COR-L47 (cell line): ENCODE measurements around the gene C7.
"Not testable (repeated sequence)": the region's sequence is repeated elsewhere in the genome, so short reads cannot be mapped to it uniquely, and the experiment has no call there.

Experiments used
- DNase-seq: peaks from one replicate; lab custom pipeline; 2025; lab: John Stamatoyannopoulos, UW

The C7 gene

DNA sequence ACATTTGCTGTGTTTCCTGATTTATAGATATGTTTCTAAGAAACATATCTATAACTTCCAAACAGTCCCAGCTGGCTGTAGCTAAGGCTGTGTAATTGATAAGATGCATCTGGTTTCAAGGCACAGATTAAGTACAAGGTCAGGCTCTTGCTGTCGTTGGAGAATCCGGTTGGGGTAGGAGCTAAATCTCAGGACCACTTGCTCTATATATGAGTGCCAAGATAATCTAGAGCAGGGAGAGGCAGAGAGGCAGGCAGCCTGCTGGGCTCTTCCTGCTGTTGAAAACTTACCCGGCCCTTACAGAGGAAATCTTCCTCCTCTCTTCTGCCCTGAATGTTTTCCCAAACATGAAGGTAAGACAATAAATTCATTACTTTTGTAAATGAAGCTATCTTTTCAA is at the start of gene C7:
C7 (plus strand) TSS at position 234 of the 400 bp plus-strand sequence; CDS start at position 348, 114 bp downstream.
- DNase-seq: no peak

DNA sequence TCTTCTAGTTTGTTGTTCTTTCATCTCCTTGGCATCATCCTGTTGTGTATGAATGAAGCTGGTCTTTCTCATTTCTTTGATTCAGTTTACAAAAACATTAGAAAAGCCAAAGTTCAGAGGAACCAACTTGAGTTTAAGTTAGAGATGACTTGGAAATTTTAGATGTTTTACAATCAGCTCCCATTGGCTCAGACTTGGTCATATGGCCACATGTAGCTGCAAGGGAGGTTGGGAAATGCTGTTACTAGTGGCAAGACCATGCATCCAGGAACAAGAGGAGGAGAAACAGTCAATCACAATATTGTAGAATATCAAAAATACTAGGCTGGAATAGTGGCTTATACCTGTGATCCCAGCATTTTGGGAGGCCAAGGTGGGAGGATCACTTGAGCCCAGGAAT is 48.6 kb upstream of the C7 start:
- no peak for DNase-seq

DNA sequence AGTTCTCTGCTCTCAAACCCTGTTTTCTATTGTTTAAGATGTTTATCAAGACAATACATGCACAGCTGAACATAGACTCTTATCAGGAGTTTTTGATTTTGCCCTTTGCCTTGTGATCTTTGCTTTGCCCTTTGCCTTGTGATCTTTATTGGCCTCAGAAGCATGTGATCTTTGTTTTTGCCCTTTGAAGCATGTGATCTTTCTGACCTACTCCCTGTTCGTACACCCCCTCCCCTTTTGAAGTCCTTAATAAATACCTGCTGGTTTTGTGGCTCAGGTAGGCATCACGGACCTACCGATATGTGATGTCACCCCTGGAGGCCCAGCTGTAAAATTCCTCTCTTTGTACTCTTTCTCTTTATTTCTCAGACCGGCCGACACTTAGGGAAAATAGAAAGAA is 44.3 kb upstream of the C7 start:
- DNase-seq: not testable (repeated sequence)

DNA sequence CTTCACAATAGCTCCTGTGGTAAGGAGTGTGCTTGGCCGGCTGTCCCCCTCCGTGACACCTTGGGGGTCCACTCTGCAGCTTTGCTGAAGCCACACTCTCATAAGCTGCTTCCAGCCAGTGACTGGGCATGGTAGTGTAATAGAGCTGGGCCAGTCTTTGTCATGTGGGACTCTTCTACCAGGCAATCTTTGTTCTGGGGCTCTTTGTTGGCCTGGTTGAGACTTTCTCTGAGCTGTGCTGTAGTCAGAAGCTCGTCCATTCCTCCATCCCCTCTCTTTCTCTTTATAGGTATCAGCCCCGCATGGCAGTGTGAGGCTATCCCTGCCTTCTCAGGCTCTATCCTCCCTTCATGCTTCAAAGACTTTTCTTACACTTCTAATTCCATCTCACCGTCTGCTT is 42.5 kb upstream of the C7 start:
- no peak for DNase-seq

DNA sequence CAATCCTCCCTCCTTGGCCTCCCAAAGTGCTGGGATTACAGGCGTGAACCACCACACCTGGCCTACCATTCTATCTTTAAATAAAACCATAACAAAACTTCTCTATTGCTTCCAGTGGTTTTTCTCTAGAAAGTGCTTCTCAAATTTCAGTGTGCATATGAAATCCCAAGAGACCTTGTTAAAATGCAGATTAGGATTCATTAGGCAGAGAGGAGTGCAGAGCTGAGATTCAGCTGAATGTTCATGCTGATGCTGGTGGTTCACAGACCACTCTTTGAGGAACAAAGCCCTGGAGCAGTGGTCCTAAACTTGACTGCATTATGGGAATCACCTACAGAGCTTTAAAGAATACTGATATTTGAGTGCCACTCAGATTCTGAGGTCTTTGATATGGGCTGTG is 39.9 kb upstream of the C7 start:
- DNase-seq: no peak

DNA sequence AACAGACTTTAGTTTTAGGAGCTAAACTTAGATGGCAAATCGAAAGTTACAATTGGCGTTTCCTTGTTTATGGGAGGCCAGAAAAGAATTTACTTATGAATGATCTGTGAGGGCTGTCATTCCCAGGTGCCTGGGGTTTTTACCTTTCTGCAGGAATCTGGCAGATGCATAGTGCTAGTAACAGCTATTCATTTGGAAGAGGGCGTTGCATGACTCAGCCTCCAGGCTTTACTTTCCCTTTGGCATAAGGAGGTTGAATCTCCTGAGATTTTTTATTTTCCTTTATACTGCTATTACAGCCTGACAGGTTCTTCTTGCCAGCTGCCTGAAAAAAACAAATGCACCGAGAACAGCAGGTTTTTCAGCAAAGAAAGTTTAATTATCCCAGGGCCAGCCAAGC is 38.1 kb upstream of the C7 start:
- no peak for DNase-seq

DNA sequence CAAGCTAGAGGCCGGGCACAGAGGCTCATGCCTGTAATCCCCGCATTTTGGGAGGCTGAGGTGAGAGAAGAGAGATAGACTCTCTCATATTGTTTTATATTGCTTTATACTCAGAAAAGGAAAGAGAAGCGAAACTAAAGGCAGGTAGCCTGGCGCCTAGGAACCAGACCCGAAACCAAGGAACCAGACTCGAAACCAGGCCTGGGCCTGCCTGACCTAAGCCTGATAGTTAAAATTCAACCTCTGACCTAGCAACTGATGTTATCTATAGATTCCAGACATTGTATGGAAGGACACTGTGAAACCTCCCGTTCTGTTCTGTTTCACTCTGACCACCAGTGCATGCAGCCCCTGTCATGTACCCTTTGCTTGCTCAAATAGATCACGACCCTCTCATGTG is 37.0 kb upstream of the C7 start:
- not testable (repeated sequence) for DNase-seq

DNA sequence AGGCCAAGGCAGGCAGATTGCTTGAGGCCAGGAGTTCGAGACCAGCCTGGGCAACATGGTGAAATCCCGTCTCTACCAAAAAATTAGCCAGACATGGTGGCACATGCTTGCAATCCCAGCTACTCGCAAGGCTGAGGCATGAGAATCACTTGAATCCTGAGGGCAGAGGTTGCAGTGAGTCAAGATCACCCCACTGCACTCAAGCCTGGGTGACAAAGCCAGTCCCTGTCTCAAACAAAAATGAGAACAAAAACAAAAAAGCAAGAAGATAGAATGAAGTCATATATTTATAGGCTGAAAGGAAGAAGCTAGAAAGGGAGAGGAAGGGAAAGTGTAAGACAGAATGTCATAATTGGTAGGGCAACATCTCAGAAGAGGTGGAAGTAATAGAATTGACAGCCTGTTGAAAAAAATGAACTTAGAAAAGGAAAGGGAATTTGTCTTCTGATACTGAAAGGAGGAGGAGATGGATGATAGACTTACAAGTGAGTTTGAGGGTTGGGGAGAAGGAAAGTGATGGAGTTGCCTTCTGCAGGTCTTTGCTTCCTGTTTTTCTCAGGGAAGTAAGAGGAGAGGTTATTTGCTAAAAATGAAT is 35.9 kb upstream of the C7 start:
- no peak for DNase-seq

DNA sequence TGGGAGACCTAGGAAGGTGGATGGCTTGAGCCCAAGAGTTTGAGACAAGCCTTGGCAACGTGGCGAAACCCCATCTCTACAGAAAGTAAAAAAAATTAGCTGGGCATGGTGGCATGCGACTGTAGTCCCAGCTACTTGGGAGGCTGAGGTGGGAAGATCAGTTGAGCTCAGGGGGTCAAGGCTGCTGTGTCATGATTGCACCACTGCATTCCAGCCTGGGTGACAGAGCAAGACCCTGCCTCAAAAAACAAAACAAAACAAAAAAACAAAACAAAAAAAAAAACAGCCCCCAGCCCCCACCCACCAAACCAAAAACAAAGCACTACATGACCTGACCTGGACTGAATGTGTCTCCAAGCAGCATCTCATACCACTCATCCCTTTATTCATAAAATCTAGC is 33.3 kb upstream of the C7 start:
- no peak for DNase-seq

DNA sequence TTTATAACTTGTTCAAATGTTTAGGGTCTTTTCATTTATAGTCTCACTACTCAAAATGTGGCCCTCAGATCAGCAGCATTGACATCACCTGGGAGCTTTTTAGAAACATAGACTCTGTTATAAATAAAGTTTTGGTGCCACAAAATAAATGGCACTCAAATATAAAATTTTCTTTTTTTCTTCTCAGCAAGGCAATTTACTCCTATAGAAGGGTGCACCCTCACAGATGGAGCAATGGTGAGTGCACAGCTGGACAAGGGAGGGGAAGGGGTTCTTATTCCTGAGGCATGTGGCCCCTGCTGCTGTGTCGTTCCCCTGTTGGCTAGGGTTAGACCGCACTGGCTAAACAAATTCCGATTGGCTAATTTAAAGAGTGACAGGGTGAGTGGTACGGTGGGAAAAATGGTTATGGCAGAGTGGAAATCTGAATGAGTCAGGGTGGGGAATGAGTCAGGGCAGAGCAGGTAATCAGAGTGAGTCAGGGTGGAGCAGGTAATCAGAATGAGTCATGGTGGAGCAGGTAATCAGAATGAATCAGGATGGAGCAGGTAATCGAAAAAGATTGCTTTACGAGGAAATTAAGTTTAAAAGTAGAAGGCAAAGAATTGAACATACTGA is 31.8 kb upstream of the C7 start:
- DNase-seq: no peak

DNA sequence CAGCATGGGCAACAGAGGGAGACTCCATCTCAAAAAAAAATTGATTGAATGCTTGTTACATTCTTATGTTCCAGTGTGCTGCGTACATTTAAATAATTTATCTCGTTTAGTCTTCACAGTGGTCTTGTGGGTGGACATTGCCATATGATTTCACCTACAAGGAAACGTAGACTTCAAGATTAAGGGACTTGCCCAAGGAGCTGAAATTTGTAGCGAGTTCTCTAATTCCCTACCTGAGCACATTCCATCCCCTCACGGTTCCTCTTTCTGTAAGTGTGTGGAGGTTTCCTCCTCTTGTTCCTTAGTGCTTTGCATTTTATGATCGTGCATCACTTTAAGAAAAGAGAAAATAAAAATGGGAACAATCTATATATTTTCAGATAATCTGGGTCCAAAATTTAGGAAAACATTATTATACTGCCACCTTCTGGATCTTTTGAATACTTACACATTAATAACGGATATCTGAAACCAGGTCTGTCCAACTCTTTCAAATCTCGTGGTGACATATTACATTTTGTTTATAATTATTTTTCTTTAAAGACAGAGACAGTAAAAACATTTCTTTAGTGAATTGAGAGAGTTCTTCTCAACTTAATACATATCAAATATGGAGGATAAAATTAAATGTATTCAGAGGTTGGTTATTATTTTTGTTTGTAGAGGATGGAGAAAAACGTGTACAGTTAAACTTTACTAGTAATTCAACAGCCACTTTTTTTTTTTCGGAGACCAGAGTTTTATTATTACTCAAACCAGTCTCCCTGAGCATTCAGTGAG is 29.9 kb upstream of the C7 start:
- no peak for DNase-seq

DNA sequence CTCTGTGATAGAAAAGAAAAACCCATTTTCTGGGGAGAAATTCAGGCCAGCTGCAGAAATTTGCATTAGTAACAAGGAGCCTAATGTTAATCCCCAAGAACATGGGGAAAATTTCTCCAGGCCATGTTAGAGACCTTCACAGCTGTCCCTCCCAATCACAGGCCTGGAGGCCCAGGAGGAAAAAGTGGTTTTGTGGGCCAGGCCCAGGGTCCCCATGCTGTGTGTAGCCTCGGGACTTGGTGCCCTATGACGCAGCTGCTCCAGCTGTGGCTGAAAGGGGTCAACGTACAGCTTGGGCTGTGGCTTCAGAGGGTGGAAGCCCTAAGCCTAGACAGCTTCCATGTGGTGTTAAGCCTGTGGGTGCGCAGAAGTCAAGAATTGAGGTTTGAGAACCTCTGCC is 27.0 kb upstream of the C7 start:
- DNase-seq: no peak

DNA sequence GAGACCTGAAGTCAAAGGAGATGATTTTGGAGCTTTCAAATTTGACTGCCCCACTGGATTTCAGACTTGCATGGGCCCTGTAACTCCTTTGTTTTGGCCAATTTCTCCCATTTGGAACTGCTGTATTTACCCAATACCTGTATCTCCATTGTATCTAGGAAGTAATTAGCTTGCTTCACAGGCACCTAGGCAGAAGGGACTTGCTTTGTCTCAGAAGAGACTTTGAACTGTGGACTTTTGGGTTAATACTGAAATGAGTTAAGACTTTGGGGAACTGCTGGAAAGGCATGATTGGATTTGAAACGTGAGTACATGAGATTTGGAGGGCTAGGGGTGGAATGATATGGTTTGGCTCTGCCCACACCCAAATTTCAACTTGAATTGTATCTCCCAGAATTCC is 26.2 kb upstream of the C7 start:
- DNase-seq: not testable (repeated sequence)

DNA sequence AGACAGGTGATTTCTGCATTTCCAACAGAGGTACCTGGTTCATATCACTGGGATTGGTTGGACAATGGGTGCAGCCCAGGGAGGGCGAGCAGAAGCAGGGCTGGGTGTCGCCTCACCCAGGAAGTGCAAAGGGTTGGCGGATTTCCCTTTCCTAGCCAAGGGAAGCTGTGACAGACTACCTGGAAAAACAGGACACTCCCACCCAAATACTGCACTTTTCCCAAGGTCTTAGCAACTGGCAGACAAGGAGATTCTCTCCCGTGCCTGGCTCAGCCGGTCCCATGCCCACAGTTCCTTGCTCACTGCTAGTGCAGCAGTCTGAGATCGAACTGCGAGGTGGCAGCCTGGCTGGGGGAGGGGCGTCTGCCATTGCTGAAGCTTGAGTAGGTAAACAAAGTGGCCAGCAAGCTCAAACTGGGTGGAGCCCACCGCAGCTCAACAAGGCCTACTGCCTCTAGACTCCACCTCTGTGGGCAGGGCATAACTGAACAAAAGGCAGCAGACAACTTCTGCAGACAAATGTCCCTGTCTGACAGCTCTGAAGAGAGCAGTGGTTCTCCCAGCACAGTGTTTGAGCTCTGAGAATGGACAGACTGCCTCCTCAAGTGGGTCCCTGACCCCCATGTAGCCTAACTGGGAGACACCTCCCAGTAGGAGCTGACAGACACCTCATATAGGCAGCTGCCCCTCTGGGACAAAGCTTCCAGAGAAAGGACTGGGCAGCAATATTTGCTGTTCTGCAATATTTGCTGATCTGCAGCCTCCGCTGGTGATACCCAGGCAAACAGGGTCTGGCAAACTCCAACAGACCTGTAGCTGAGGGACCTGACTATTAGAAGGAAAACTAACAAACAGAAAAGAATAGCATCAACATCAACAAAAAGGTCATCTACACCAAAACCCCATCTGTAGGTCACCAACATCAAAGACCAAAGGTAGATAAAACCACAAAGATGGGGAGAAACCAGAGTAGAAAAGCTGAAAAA is 13.6 kb upstream of the C7 start:
- DNase-seq: not testable (repeated sequence)

DNA sequence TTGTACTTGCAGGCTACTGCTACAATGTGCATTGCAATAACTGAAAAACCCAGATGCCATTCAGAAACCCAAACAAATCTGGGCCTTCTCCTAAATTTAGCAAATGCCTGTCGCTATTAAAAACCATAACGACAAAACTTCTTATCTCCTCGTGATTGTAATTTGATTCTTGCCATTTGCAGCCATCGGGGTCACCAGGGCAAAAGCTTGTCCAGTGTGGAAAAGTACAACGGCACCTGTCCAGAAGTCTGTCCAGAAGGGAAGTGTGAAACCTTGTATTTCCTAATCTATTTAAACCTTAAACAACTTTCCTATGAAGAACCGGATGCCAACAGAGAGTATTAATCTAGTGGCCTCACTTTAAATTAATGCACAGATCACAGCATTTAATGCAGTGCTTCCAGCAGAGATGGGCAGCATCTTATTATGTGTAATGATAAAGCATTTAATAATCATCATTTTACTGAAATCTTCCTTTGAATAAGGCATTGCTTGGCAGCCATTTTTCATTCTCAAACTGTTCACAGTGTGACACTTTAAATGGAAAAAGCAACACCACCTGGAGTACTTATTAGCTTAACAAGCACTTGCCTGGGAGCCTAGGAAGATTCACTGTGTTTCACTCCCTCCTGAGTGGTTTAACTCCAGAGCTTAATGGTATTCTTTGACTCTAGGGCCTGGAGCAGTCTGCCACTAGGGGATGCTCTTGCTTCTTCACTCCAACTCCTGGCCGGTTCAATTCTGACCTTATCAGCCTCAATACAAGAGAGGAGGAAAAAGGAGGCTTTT is 4.9 kb upstream of the C7 start:
- peak; percentile 11 for DNase-seq

DNA sequence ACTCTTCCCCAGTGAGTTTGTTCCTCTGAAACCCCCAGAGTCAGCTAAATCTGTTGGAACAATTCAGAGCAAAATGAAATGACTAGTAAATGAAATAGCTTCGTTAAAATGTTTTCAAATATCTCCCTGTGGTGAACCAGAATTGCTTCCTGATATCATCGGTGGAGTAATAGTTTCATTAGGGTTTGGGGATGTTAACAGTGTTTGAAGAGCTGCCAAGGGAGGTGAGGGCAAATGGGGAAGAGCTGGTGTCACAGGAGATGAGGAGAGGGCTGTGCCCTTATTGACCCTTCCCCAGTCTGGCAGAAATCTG is 4.3 kb upstream of the C7 start:
- no peak for DNase-seq

DNA sequence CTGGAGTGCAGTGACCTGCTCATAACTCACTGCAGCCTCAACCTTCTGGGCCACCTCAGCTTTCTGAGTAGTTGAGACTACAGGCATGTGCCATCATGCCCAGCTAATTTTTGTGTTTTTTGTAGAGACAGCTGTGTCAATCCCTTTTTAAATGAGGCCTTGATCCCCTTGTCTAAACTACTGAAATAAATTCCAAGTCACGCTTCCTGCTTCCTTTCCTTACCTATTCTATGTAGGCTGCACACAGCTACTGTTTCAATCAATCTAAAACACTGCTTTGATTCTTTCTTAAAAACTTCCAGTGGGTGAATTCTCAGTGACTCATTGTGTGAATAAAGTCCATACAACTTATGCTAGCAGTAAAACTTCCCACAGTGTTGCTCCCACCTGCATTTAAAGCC is 2.9 kb upstream of the C7 start:
- DNase-seq: no peak

DNA sequence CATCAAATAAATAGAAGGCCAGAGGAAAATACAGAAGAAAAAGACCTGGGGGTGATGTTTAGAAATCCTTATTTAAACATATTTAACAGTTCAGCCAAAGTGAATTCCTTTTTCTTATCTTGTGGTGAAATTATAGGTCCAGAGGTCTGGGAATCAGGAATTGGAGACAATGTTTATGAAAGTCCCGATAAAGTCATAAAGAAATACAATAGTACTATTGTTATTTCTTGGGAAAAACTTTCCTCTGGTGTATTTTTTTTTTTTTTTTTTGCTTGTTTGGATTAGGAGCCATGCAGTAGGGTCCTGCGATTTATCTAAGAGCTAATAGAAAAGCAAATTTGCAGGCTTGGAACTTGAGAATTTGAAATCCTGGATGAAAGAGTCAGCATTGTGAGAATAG is 426 bp downstream of the C7 start:
- no peak for DNase-seq

DNA sequence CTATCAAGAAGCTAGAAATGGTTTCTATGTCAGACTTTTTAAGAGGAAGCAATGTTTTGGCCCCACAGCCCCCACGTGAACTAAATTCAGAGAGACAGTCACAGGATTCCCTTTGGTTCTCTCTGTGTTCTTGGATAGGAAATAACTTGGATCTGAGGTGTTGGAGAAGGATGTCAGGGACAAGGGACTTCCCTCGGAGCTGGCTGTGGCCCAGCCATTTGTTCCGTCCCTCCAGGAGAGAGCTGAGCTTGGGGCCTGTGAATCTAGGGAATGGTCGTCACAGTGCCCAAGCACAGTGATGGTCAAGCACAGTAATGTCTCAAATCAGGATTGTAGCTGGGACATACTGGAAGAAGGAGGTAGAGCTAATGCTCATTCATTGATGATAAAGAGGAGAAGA is 2.0 kb downstream of the C7 start:
- no peak for DNase-seq

DNA sequence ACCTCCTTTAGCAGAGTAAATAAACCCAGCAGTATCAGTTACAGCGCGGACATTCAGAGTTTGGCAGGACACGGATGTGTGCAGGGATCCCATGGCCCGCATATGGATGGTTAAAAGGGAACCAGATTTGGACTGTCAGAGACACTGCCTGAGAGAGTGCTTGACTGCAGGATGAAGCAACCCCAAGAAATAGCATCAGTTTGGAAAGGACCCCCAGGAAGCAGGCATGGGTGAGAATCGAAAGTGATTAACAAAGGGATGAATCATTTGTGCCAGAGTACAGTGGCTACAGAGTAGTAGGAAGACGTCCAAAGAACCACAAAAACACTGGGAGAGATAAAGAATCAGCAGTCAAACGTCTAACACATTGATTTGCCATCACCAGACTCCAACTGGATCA is 5.5 kb downstream of the C7 start:
- no peak for DNase-seq

DNA sequence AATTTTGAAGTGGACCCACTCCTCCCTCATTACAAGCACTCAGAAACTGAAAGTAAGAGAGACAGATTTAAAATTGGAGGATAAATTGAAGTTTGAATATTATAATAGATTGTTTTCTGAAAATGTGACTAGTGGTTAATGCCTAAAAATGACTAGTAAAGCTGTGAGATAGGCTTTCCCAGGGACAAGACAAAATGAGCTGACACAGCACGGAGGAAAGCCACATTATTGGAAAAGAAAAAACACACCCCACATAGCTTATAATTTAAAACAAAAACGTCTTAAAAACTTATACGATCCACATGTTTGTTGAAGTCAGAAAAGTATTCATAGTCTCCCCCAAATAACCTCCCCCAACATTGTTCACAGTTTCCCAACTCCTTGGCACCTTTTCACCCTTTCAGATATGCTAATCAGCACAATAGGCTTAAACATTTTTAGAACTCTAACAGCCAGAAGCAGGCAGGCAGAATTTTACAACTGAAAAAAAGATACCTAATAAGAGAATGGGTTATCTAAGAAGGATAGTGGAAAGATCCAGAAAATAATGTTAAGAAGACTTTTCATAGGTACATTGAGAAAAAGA is 6.1 kb downstream of the C7 start:
- DNase-seq: no peak
